ENCODE data around the gene C15orf61.

The C15orf61 gene

GRCh38 chr15:67515090-67515489 lies 5.8 kb upstream of the C15orf61 start:
- DNase-seq, result no peak

GRCh38 chr15:67515557-67515956 lies 5.4 kb upstream of the C15orf61 start:
- no peak for DNase-seq

- no peak for DNase-seq
These were observed 456 bp upstream of the C15orf61 start for GRCh38 chr15:67520321-67521028.

GRCh38 chr15:67521783-67522568 lies 1.0 kb downstream of the C15orf61 start:
- DNase-seq, result peak; percentile 32

- no peak for DNase-seq
These were observed 2.4 kb downstream of the C15orf61 start for GRCh38 chr15:67523330-67523729.

- DNase-seq, result no peak
These were observed 3.3 kb downstream of the C15orf61 start for GRCh38 chr15:67524235-67524634.

- DNase-seq, result no peak
These were observed 7.6 kb downstream of the C15orf61 start for GRCh38 chr15:67528513-67528912.

- DNase-seq, result no peak
These were observed 10.5 kb downstream of the C15orf61 start for GRCh38 chr15:67531379-67531914.

GRCh38 chr15:67533873-67534272 lies 12.9 kb downstream of the C15orf61 start:
- no peak for DNase-seq

- DNase-seq, result no peak
These were observed 13.4 kb downstream of the C15orf61 start for GRCh38 chr15:67534360-67534759.

- DNase-seq, result no peak
These were observed 16.8 kb downstream of the C15orf61 start for GRCh38 chr15:67537771-67538170.

- peak; percentile 84 for DNase-seq
These were observed 21.8 kb downstream of the C15orf61 start, which contains the start of gene MAP2K5 for GRCh38 chr15:67542420-67543347. MAP2K5 (plus strand) TSS chr15:67542703; CDS start chr15:67543336, 633 bp downstream.

- DNase-seq, result no peak
These were observed 22.4 kb downstream of the C15orf61 start for GRCh38 chr15:67543348-67543718.

GRCh38 chr15:67544475-67544874 lies 23.5 kb downstream of the C15orf61 start:
- DNase-seq, result no peak

- no peak for DNase-seq
These were observed 24.9 kb downstream of the C15orf61 start for GRCh38 chr15:67545864-67546263.

GRCh38 chr15:67547064-67547463 lies 26.1 kb downstream of the C15orf61 start:
- no peak for DNase-seq

- no peak for DNase-seq
These were observed 26.9 kb downstream of the C15orf61 start for GRCh38 chr15:67547836-67548235.

- no peak for DNase-seq
These were observed 27.4 kb downstream of the C15orf61 start for GRCh38 chr15:67548236-67548852.

GRCh38 chr15:67548862-67549651 lies 28.1 kb downstream of the C15orf61 start:
- DNase-seq, result no peak

GRCh38 chr15:67549736-67550135 lies 28.8 kb downstream of the C15orf61 start:
- DNase-seq, result no peak

GRCh38 chr15:67550522-67550921 lies 29.6 kb downstream of the C15orf61 start:
- DNase-seq, result no peak
